Loucy (cell line): ENCODE measurements around the gene GSX2.
A peak's percentile ranks its signal among the peaks of the same experiment; 100 is the strongest.

Experiments
- H2AFZ ChIP-seq: fragments of 200-600 bp; sonication (generic); 2 replicates; pipeline ENCODE4 v1.6.0; 2016; ENCODE audit warnings: antibody characterized with exemption, mild to moderate bottlenecking, low read length, moderate library complexity
- H3F3A ChIP-seq: fragments of 200-600 bp; 2 replicates; pipeline ENCODE4 v1.6.0; 2016; ENCODE audit warnings: antibody characterized with exemption, low read depth, mild to moderate bottlenecking
- H3K27me3 ChIP-seq: fragments of 200-600 bp; sonication (generic); 2 replicates; pipeline ENCODE4 v1.6.1; 2014; ENCODE audit warnings: low read length, mild to moderate bottlenecking; ENCODE audit not compliant: insufficient read depth, poor library complexity, severe bottlenecking
- H3K36me3 ChIP-seq: fragments of 200-600 bp; sonication (generic); 2 replicates; pipeline ENCODE4 v1.6.1; 2016; ENCODE audit warnings: low read length; ENCODE audit not compliant: insufficient read depth
- H3K4me1 ChIP-seq: fragments of 200-600 bp; sonication (generic); 2 replicates; pipeline ENCODE4 v1.5.1; 2014; ENCODE audit warnings: low read length, mild to moderate bottlenecking; ENCODE audit not compliant: insufficient read depth, poor library complexity, severe bottlenecking
- H3K4me2 ChIP-seq: fragments of 200-600 bp; sonication (generic); 2 replicates; pipeline ENCODE4 v1.6.0; 2014; ENCODE audit warnings: antibody characterized with exemption, low read length, low read depth, mild to moderate bottlenecking; ENCODE audit not compliant: poor library complexity, severe bottlenecking
- H3K4me3 ChIP-seq: fragments of 200-600 bp; sonication (generic); 2 replicates; pipeline ENCODE4 v1.5.1; 2014; ENCODE audit warnings: low read length, mild to moderate bottlenecking, mixed read lengths; ENCODE audit not compliant: poor library complexity, severe bottlenecking
- H3K79me2 ChIP-seq: fragments of 200-600 bp; sonication (generic); 2 replicates; pipeline ENCODE4 v1.6.1; 2014; ENCODE audit warnings: low read length; ENCODE audit not compliant: insufficient read depth
- H3K9ac ChIP-seq: fragments of 200-600 bp; sonication (generic); 2 replicates; pipeline ENCODE4 v1.6.0; 2014; ENCODE audit warnings: mild to moderate bottlenecking, low read depth, low read length, moderate library complexity; ENCODE audit not compliant: poor library complexity, severe bottlenecking
- H3K9me2 ChIP-seq: fragments of 200-600 bp; sonication (generic); replicated peaks from 2 replicates; pipeline ENCODE4 v1.6.1; 2016; ENCODE audit warnings: low read depth, low read length, mixed read lengths
- H3K9me3 ChIP-seq: fragments of 200-600 bp; sonication (generic); 2 replicates; pipeline ENCODE4 v1.6.1; 2014; ENCODE audit warnings: mild to moderate bottlenecking, antibody characterized with exemption, low read length, low read depth; ENCODE audit not compliant: insufficient read depth
- H4K20me1 ChIP-seq: fragments of 200-600 bp; sonication (generic); 2 replicates; pipeline ENCODE4 v1.6.0; 2014; ENCODE audit warnings: antibody characterized with exemption, low read length, mild to moderate bottlenecking; ENCODE audit not compliant: insufficient read depth, poor library complexity, severe bottlenecking
- CTCF ChIP-seq: fragments of 200-600 bp; sonication (generic); conservative IDR thresholded peaks from 2 replicates; pipeline ENCODE4 v1.5.1; 2014; ENCODE audit warnings: mild to moderate bottlenecking, antibody characterized with exemption, low read length
- EZH2phosphoT487 ChIP-seq: fragments of 200-600 bp; IDR thresholded peaks from 2 replicates; pipeline ENCODE4 v1.6.1; 2018; ENCODE audit warnings: antibody characterized with exemption, mild to moderate bottlenecking, moderate library complexity, borderline replicate concordance

The GSX2 gene

GRCh38 chr4:54064317-54065111 lies 35.4 kb upstream of the GSX2 start, which contains the start of gene CHIC2:
CHIC2 (minus strand) TSS chr4:54064605; CDS start chr4:54064300, 305 bp downstream.
- Histone ChIP-seq H3K9me3 (no peaks in the 10 kb centered on the region), H4K20me1 (peaks cover 47% of the 10 kb centered on the region), H3K79me2 (peaks cover 48% of the 10 kb centered on the region), H3K4me2 (peak within 1 kb of the TSS; percentile 93), H3K36me3 (no peaks in the 10 kb centered on the region), H3K9ac (peak within 1 kb of the TSS; percentile 98), H3K4me1 (peaks cover 56% of the 10 kb centered on the region), H3K4me3 (peak within 1 kb of the TSS; percentile 96), H3K27me3 (no peaks in the 10 kb centered on the region), H2AFZ (peak within 1 kb of the TSS; percentile 95), H3K9me2 (no peaks in the 10 kb centered on the region), H3F3A (no peaks in the 10 kb centered on the region; the same call in 1 of the 2 replicates)
- TF ChIP-seq CTCF (no peak), EZH2phosphoT487 (no peak)

GRCh38 chr4:54065282-54066087 lies 34.5 kb upstream of the GSX2 start:
- no peaks in the 10 kb centered on the region for H3K36me3 ChIP-seq
- H3K79me2 ChIP-seq: peaks cover 38% of the 10 kb centered on the region
- no peaks in the 10 kb centered on the region for H3K9me3 ChIP-seq
- H3F3A ChIP-seq: no peaks in the 10 kb centered on the region; the same call in 1 of the 2 replicates
- peak overlapping the region; percentile 92 for H2AFZ ChIP-seq
- H3K4me3 ChIP-seq: peak overlapping the region; percentile 96
- H3K27me3 ChIP-seq: no peaks in the 10 kb centered on the region
- TF ChIP-seq CTCF: no peak
- no peak for TF ChIP-seq EZH2phosphoT487
- peaks cover 37% of the 10 kb centered on the region for H4K20me1 ChIP-seq
- no peaks in the 10 kb centered on the region for H3K9me2 ChIP-seq
- peak overlapping the region; percentile 93 for H3K4me2 ChIP-seq
- H3K4me1 ChIP-seq: peaks cover 47% of the 10 kb centered on the region
- peak overlapping the region; percentile 91 for H3K9ac ChIP-seq

- Histone ChIP-seq H2AFZ (peak overlapping the region; percentile 92), H3K9ac (peak overlapping the region; percentile 91), H3K4me3 (peak overlapping the region; percentile 96), H3K36me3 (no peaks in the 10 kb centered on the region), H3K4me1 (peaks cover 41% of the 10 kb centered on the region), H3K9me3 (no peaks in the 10 kb centered on the region), H3K79me2 (peaks cover 33% of the 10 kb centered on the region), H3K4me2 (peak overlapping the region; percentile 93), H3K27me3 (no peaks in the 10 kb centered on the region), H3K9me2 (no peaks in the 10 kb centered on the region), H3F3A (no peaks in the 10 kb centered on the region; the same call in 1 of the 2 replicates), H4K20me1 (peaks cover 32% of the 10 kb centered on the region)
- TF ChIP-seq CTCF (no peak), EZH2phosphoT487 (no peak)
Measured at GRCh38 chr4:54066088-54066415, 33.9 kb upstream of the GSX2 start.
